K562 (cell line): Measurements from ENCODE around the gene ANKS3. TPM values are rescaled to one million over a fixed set of nuclear protein-coding genes. Genes with fewer than 3 reads are reported as not detected.

ENCODE experiments used
- ATAC-seq: fragments of 200-7000 bp; cut with Tn5 transposase; 3 replicates; pipeline ENCODE4 v1.9.1; 2020; ENCODE audit warnings: moderate library complexity
- BruUV-seq: library from RNA; stranded (reverse); fragments of 400-500 nt; replicated peaks from 2 replicates; lab custom pipeline; 2021; lab: Mats Ljungman, UMichigan
- CTCF ChIA-PET: fragments of 300-600 bp; formaldehyde crosslinking; extraction: SDS; loops from one replicate; lab custom pipeline; 2021; ENCODE audit warnings: low intra/inter-chr PET ratio; lab: Yijun Ruan, JAX
- POLR2A ChIA-PET: fragments of 300-600, 350-650 bp; sonication (Branson Sonifier 250); formaldehyde crosslinking; extraction: SDS; loops from one replicate; lab custom pipeline; 2021; ENCODE audit warnings: antibody characterized with exemption, inconsistent platforms; lab: Yijun Ruan, JAX
- DNase-seq, 4 experiments: peaks; one replicate each; pipeline versions ENCODE4 v3.0.0 to v3.0.0-alpha.2; 2011 to 2018; ENCODE audit warnings: low spot score in 3 of 4, mixed read lengths in 3 of 4; ENCODE audit errors: extremely low read depth in 1 of 4
- FAIRE-seq: peaks from 2 replicates; lab custom pipeline; 2011; peaks lifted over from hg19 to GRCh38; lab: Jason Lieb, UNC
- H2AFZ ChIP-seq: 2 replicates; pipeline ENCODE4 v1.6.0; 2011; ENCODE audit warnings: low read depth, low read length, control low read depth, inconsistent platforms
- H3K27ac ChIP-seq: fragments of 200-600 bp; 3 replicates; pipeline ENCODE4 v1.8.0; 2011; ENCODE audit warnings: low read depth, mild to moderate bottlenecking, control low read depth, inconsistent platforms, low read length, moderate library complexity, mixed read lengths; ENCODE audit errors: extremely low read depth
- H3K27me3 ChIP-seq, 2 experiments: fragments of 300-600 bp in 1 of 2; 2 replicates in 1 of 2; 3 replicates in 1 of 2; pipeline versions ENCODE4 v1.6.0 to v1.8.0; 2011; ENCODE audit warnings: inconsistent platforms in 2 of 2, low read length in 2 of 2, mild to moderate bottlenecking in 1 of 2, mixed read lengths in 1 of 2, moderate library complexity in 1 of 2; ENCODE audit not compliant: control insufficient read depth in 2 of 2, insufficient read depth in 2 of 2
- H3K36me3 ChIP-seq: fragments of 300-600 bp; 3 replicates; pipeline ENCODE4 v1.8.0; 2011; ENCODE audit warnings: mild to moderate bottlenecking, low read length, inconsistent platforms; ENCODE audit not compliant: control insufficient read depth, insufficient read depth
- H3K4me1 ChIP-seq, 2 experiments: fragments of 200-600 bp in 1 of 2; replicated peaks in 1 of 2; 2 replicates in 1 of 2; 3 replicates in 1 of 2; pipeline versions ENCODE4 v1.5.1 to v1.8.0; 2011; ENCODE audit warnings: inconsistent platforms in 2 of 2, low read length in 2 of 2, mild to moderate bottlenecking in 1 of 2, mixed read lengths in 1 of 2, moderate library complexity in 1 of 2; ENCODE audit not compliant: control insufficient read depth in 2 of 2, insufficient read depth in 2 of 2
- H3K4me2 ChIP-seq: 2 replicates; pipeline ENCODE4 v1.6.1; 2011; ENCODE audit warnings: low read length, control low read depth, inconsistent platforms, mixed read lengths; ENCODE audit not compliant: insufficient read depth
- H3K4me3 ChIP-seq: fragments of 200-600 bp; sonication (generic), shearing (Covaris generic); 2 replicates; pipeline ENCODE4 v1.5.1; 2016; ENCODE audit warnings: control low read depth, inconsistent platforms
- H3K79me2 ChIP-seq: fragments of 200-600 bp; 3 replicates; pipeline ENCODE4 v1.8.0; 2011; ENCODE audit warnings: low read length, inconsistent platforms; ENCODE audit not compliant: control insufficient read depth, insufficient read depth
- H3K9ac ChIP-seq, 2 experiments: 2 replicates each; pipeline versions ENCODE4 v1.6.0 to v1.6.1; 2011; ENCODE audit warnings: low read depth in 2 of 2, low read length in 2 of 2, control low read depth in 1 of 2, inconsistent platforms in 1 of 2, mild to moderate bottlenecking in 1 of 2, mixed read lengths in 1 of 2; ENCODE audit not compliant: insufficient read depth in 1 of 2
- H3K9me1 ChIP-seq: one replicate; pipeline ENCODE4 v1.6.0; 2011; ENCODE audit warnings: inconsistent platforms, mild to moderate bottlenecking, low read length, moderate library complexity; ENCODE audit not compliant: control insufficient read depth, insufficient read depth
- H3K9me3 ChIP-seq: replicated peaks from 2 replicates; pipeline ENCODE4 v1.5.1; 2011; ENCODE audit warnings: low read depth, low read length, inconsistent platforms; ENCODE audit not compliant: control insufficient read depth, insufficient read depth
- H4K20me1 ChIP-seq: replicated peaks from 2 replicates; pipeline ENCODE4 v1.6.1; 2011; ENCODE audit warnings: low read length, inconsistent platforms, mixed read lengths; ENCODE audit not compliant: control insufficient read depth, insufficient read depth
- BCOR ChIP-seq: fragments of 450-650 bp; IDR thresholded peaks from 2 replicates; pipeline ENCODE4 v1.6.1; 2016
- CHCHD3 ChIP-seq: fragments of 250-450 bp; sonication (Bioruptor Pico); IDR thresholded peaks from 2 replicates; pipeline ENCODE4 v2.1.2; 2022; ENCODE audit warnings: mild to moderate bottlenecking
- HMG20B ChIP-seq: fragments of 250-450 bp; sonication (Bioruptor Pico); IDR thresholded peaks from 2 replicates; pipeline ENCODE4 v1.5.0; 2021; ENCODE audit warnings: mild to moderate bottlenecking
- KDM1A ChIP-seq, 2 experiments: fragments of 450-650 bp; IDR thresholded peaks; 2 replicates each; pipeline ENCODE4 v1.6.1; 2016; ENCODE audit warnings: mild to moderate bottlenecking in 2 of 2
- LEF1 ChIP-seq: fragments of 450-650 bp; IDR thresholded peaks from 2 replicates; pipeline ENCODE4 v1.6.1; 2016; ENCODE audit warnings: mild to moderate bottlenecking
- NFIC ChIP-seq: fragments of 450-650 bp; IDR thresholded peaks from 2 replicates; pipeline ENCODE4 v1.6.1; 2017; ENCODE audit warnings: mild to moderate bottlenecking, inconsistent platforms
- POLR2G ChIP-seq: fragments of 200-400 bp; formaldehyde crosslinking; IDR thresholded peaks from 2 replicates; pipeline ENCODE4 v1.6.1; 2017; ENCODE audit warnings: low read depth, mild to moderate bottlenecking, antibody characterized with exemption, low read length, moderate library complexity
- ZNF584 ChIP-seq: fragments of 200-800 bp; sonication (Bioruptor generic); IDR thresholded peaks from 2 replicates; pipeline ENCODE4 v1.6.1; 2016; ENCODE audit warnings: low read depth, mild to moderate bottlenecking, missing genetic modification characterization, missing compliant biosample characterization
- ZNF785 ChIP-seq: fragments of 250-450 bp; sonication (Bioruptor Pico); IDR thresholded peaks from 2 replicates; pipeline ENCODE4 v1.4.0; 2020; ENCODE audit warnings: mild to moderate bottlenecking
- WGBS: fragments of 100-300 bp; shearing (Covaris generic); methylation state at CpG from one replicate; pipeline ENCODE4 v1.1.6; 2016; ENCODE audit warnings: low coverage, mixed read lengths; ENCODE audit not compliant: insufficient coverage; ENCODE audit errors: missing lambda C conversion rate; 5-methylcytosine and 5-hydroxymethylcytosine counted together
- in situ Hi-C: fragments of 300-500 bp; cut with MboI; formaldehyde crosslinking; loops from 4 replicates; pipeline ENCODE4 v1.15.0; 2018; ENCODE audit warnings: inconsistent platforms, mixed read lengths
- intact Hi-C: fragments of 100-400 bp; cut with micrococcal nuclease; formaldehyde crosslinking; loops from 2 replicates; pipeline ENCODE4 v1.14.2; 2022
- polyA plus RNA-seq, 8 experiments: library from polyadenylated mRNA; depleted of rRNA in 4 of 8; stranded (reverse) in 5 of 8; unstranded in 3 of 8; fragments of >200 nt; fragmentation: Nextera tagmentation in 2 of 8; fragmentation: Illumina TruSeq in 1 of 8; extraction: Ambion mirVana in 2 of 8; extraction: Trizol in 1 of 8; gene quantifications; 2 replicates each; pipeline versions ENCODE4 v1.2.1 to v1.2.3, GENCODE V29; 2011 to 2014; ENCODE audit warnings: inconsistent platforms in 1 of 8, missing spikeins in 1 of 8
- total RNA-seq, 7 experiments: library from RNA; depleted of rRNA in 6 of 7; stranded (reverse); fragments of >200 nt in 6 of 7; fragmentation: Illumina TruSeq in 2 of 7; extraction: Trizol in 2 of 7; gene quantifications; 2 replicates each; pipeline versions ENCODE4 v1.2.1 to v1.2.3, GENCODE V29; 2011 to 2021; ENCODE audit warnings: low replicate concordance in 1 of 7
- TF ChIP-seq, protein P1 (sequence below): fragments of 250-450 bp; sonication (Bioruptor Pico); IDR thresholded peaks from 2 replicates; pipeline ENCODE4 v1.8.0; 2021; ENCODE audit warnings: mild to moderate bottlenecking, moderate library complexity
- TF ChIP-seq, protein P2 (sequence below): IDR thresholded peaks from 3 replicates; pipeline ENCODE4 v1.6.1; 2011; ENCODE audit warnings: borderline replicate concordance, mild to moderate bottlenecking; ENCODE audit not compliant: insufficient read length, insufficient read depth
- TF ChIP-seq, protein P3 (sequence below): IDR thresholded peaks from 2 replicates; pipeline ENCODE4 v1.6.1; 2014; ENCODE audit warnings: antibody characterized with exemption

Gene ANKS3
- total and polyA plus RNA-seq, 9 of the 15 experiments (the other 6 are each of a cell fraction or from before 2014, with no cell fraction given), result 0.43 to 25.7 (median 14.8) TPM

DNA sequence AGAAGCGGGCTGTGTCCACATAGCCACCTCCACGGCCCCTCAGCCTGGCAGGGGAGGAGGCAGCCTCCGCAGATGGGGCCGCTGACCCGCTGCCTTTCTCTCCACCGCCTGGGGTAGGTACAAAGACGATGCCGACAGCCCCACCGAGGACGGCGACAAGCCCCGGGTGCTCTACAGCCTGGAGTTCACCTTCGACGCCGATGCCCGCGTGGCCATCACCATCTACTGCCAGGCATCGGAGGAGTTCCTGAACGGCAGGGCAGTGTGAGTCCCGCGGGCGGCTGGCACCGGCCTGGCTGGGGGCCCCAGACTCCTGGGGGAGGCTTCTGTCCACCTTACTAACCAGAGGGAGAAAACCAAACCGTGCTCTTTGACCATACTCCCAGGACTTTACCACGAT lies 81.5 kb downstream of the ANKS3 start:
- no peak for TF ChIP-seq ZNF785 (CRISPR knock-in tag)
- 0 out of 2 replicates have a peak, but pooled peaks have one; percentile 8 for TF ChIP-seq POLR2G
- FAIRE-seq, result no peak
- intact Hi-C loops, result no loop called here

DNA sequence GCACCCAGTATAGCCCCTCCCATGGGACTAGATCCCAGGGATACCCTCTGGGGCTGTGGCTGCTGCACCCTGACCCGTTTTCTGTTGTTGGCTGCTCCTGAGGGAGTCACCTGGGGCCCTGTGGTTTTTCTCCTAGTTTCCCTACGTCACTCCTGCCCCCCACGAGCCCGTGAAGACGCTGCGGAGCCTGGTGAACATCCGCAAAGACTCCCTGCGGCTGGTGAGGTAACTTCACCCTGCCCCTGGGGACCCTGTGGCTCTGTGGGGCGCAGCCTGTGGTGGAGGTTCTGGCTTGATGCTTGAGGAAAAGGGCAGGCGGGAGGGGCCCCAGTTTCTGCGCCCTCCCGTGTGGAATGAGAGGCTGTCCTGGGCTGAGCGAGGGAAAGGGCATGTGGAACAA lies 82.2 kb downstream of the ANKS3 start:
- Histone ChIP-seq H3K27me3 (no peaks in the 10 kb centered on the region), H3K9me1 (no peaks in the 10 kb centered on the region), H2AFZ (no peak overlapping the region), H4K20me1 (no peaks in the 10 kb centered on the region), H3K9me3 (no peaks in the 10 kb centered on the region), H3K9ac (no peak overlapping the region), H3K27ac (no peak overlapping the region), H3K4me1 (peaks cover 0 to 15% of the 10 kb centered on the region in 2 experiments; a peak in 3 of 5 replicates), H3K4me3 (no peak overlapping the region), H3K36me3 (peaks cover 63% of the 10 kb centered on the region; the same call in 1 of the 3 replicates)
- ATAC-seq (no peak), DNase-seq (no peak), FAIRE-seq (no peak)
- intact Hi-C loops, result no loop called here
- ChIA-PET CTCF (no interaction called here), POLR2A (interaction anchor here (0.6 kb wide), 2 partner anchors 48 to 430 kb away, joined by 3 read pairs; no protein-coding TSS in a partner anchor)
- in situ Hi-C loops, result no loop called here
- BruUV-seq, result no TSS peak
- TF ChIP-seq, protein P1, sequence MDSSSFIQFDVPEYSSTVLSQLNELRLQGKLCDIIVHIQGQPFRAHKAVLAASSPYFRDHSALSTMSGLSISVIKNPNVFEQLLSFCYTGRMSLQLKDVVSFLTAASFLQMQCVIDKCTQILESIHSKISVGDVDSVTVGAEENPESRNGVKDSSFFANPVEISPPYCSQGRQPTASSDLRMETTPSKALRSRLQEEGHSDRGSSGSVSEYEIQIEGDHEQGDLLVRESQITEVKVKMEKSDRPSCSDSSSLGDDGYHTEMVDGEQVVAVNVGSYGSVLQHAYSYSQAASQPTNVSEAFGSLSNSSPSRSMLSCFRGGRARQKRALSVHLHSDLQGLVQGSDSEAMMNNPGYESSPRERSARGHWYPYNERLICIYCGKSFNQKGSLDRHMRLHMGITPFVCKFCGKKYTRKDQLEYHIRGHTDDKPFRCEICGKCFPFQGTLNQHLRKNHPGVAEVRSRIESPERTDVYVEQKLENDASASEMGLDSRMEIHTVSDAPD (CRISPR knock-in tag), result no peak
- no peak for TF ChIP-seq CHCHD3 (CRISPR knock-in tag)
- no peak for TF ChIP-seq BCOR
- no peak for TF ChIP-seq LEF1
- no peak for TF ChIP-seq NFIC
- TF ChIP-seq HMG20B (CRISPR knock-in tag), result no peak
- no peak for TF ChIP-seq KDM1A (IDR thresholded peaks at IDR 0.05)
- TF ChIP-seq ZNF584 (CRISPR knock-in tag), result no peak
- TF ChIP-seq, protein P2, sequence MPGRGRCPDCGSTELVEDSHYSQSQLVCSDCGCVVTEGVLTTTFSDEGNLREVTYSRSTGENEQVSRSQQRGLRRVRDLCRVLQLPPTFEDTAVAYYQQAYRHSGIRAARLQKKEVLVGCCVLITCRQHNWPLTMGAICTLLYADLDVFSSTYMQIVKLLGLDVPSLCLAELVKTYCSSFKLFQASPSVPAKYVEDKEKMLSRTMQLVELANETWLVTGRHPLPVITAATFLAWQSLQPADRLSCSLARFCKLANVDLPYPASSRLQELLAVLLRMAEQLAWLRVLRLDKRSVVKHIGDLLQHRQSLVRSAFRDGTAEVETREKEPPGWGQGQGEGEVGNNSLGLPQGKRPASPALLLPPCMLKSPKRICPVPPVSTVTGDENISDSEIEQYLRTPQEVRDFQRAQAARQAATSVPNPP, result no peak
- TF ChIP-seq, protein P3, sequence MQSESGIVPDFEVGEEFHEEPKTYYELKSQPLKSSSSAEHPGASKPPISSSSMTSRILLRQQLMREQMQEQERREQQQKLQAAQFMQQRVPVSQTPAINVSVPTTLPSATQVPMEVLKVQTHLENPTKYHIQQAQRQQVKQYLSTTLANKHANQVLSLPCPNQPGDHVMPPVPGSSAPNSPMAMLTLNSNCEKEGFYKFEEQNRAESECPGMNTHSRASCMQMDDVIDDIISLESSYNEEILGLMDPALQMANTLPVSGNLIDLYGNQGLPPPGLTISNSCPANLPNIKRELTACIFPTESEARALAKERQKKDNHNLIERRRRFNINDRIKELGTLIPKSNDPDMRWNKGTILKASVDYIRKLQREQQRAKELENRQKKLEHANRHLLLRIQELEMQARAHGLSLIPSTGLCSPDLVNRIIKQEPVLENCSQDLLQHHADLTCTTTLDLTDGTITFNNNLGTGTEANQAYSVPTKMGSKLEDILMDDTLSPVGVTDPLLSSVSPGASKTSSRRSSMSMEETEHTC, result no peak
- TF ChIP-seq, all 486 proteins: peak for 0
- Histone ChIP-seq H3K79me2 (peaks cover 17% of the 10 kb centered on the region), H3K4me2 (no peak overlapping the region)
- WGBS, result 80% methylated on average over 8 of the region's 13 CpGs

More for the DNA sequence above, 81.5 kb downstream of the ANKS3 start:
- Histone ChIP-seq H3K9me3 (no peaks in the 10 kb centered on the region), H3K9ac (no peak overlapping the region), H3K36me3 (peaks cover 69% of the 10 kb centered on the region; the same call in 2 of the 3 replicates), H3K9me1 (no peaks in the 10 kb centered on the region), H3K79me2 (peaks cover 12% of the 10 kb centered on the region), H3K27me3 (no peaks in the 10 kb centered on the region), H3K4me2 (no peak overlapping the region), H2AFZ (no peak overlapping the region), H3K27ac (no peak overlapping the region), H3K4me3 (no peak overlapping the region), H3K4me1 (peaks cover 0 to 21% of the 10 kb centered on the region in 2 experiments; a peak in 3 of 5 replicates), H4K20me1 (no peaks in the 10 kb centered on the region)
- no TSS peak for BruUV-seq
- DNase-seq, result no peak
- ATAC-seq, result no peak
- ChIA-PET POLR2A (no interaction called here), CTCF (no interaction called here)
- in situ Hi-C loops, result no loop called here
- WGBS, result 90% methylated on average over 17 of the region's 25 CpGs
